Activated gamma-delta T cell treated with anti-CD3 and anti-CD28 coated beads, Interleukin-2, amount 50 U/mL, for 16 hours (primary cell): ENCODE data around the gene RAN.
"Not testable (repeated sequence)": the region's sequence is repeated elsewhere in the genome, so short reads cannot be mapped to it uniquely, and the experiment has no call there.

Source experiments
- DNase-seq: peaks from one replicate; pipeline ENCODE4 v3.0.0-alpha.2; 2020; ENCODE audit warnings: low read depth

Gene RAN

DNA sequence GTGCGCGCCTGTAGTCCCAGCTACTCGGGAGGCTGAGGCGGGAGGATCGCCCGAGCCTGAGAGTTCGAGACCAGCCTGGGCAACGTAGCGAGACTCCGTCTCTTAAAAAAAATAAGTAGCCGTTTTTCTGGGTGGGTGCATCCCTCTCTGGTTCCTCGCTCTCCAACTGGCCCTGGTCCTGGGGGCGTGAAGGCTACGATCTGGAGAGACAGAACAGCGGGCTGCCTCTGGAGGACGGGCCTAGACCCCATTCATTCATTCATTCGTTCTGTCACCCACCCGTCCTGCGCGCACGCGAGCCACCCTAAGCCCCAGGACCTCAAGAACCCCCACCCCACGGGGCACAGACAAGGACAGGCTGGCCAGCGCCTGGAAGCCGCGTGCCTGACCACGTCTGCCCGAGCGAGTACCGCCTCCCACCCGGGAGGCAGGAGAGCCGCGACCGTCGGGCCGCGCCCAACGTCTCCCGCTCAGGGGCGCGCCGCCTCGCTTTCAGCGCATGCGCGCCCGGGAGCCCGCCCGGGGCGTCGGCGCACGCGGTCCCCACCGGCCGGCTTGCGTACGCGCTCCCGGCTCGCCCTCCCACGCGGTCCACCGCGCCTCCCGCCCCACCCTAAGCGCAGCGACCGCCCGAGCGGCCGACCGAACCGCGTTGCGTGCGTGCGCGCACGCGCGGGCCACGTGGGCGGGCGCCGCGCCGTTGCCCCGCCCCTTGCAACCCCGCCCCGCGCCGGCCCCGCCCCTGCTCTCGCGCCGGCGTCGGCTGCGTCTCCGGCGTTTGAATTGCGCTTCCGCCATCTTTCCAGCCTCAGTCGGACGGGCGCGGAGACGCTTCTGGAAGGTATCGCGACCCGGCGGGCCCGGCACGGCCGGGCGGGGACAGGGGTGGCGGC lies at the start of gene RAN:
Gene RAN, plus strand, starts transcription at position 781 of the 893 bp plus-strand sequence. CDS start 528 bp downstream, outside the sequence.
- peak; percentile 88 for DNase-seq

DNA sequence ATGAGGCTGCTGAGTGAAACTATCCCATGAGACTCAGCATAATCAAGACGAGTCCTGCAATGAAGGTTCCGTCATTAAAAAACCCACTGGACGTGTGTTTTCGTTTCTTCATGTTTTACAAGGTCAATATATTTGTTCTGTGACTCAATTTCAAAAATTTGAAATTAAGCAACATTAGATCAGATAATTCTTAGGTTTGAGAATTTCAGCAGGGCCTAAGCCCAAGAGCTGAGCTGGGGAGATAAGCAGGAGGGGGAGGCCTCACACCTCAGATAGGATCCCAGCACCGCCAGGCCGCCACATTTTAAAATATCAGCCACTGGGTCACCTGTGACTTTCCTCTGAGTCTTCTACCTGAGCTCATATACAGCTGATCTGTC lies 46.1 kb upstream of the RAN start:
- no peak for DNase-seq

DNA sequence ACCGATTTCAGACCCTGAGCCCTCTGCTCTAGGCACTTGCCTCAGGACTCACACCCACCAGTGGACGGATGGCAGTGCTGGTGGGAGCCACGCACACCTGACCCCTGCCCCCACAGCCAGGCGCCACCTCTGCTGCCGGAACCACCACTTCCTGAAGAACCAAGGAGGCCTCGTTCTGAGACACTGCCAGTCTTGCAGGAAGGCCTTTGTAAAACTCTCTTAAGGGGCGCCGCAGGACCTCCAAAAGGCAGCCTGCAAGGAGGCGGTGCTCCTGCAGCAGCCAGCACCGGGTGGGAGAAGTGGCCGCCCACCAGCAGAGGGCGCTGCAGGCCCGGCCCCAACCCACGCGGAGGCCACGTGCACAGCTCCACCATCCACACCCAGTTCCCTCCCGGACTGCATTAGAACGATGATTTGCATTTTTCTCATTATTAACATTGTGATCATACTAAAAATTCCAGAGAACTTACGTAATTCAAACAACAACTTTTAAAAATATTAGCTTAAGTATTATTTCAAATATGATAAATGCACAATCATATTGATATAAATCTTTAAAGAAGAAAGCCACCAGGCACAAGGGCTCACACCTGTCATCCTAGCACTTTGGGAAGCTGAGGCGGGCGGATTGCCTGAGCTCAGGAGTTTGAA lies 45.6 kb upstream of the RAN start:
- DNase-seq = peak; percentile 58

DNA sequence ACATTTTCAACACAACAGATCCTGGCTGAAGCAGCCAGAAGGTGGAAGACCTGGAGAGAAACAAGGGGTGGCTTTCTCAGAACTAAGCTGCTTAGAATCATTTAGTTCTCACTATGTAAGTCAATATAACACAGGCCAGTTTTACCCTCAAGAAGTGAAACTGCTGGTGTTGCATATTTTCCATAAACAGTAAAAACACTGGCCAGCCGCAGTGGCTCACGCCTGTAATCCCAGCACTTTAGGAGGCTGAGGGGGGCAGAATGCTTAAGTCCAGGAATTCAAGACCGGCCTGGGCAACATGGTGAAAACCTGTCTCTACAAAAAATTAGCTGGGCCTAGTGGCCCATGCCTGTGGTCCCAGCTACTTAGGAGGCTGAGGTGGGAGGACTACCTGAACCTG lies 44.4 kb upstream of the RAN start:
- no peak for DNase-seq

DNA sequence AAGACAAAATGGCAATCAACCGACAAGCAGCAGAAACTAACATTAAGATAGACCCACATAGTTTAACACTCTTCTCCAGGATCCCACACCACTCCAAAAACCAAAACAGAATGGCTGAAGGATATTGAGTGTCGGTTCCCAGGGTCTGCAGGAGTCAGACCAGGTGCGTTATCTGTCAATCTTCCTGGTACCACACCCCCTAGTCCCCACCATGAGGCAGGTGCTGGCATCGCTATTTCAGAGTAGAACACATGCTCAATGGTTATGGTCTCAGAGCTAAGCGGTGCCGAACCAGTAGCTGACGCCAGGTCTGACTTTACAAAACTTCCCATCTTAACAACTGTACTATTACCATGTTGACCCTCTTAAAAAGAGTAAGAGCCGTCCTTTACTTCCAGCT lies 43.0 kb upstream of the RAN start:
- no peak for DNase-seq

DNA sequence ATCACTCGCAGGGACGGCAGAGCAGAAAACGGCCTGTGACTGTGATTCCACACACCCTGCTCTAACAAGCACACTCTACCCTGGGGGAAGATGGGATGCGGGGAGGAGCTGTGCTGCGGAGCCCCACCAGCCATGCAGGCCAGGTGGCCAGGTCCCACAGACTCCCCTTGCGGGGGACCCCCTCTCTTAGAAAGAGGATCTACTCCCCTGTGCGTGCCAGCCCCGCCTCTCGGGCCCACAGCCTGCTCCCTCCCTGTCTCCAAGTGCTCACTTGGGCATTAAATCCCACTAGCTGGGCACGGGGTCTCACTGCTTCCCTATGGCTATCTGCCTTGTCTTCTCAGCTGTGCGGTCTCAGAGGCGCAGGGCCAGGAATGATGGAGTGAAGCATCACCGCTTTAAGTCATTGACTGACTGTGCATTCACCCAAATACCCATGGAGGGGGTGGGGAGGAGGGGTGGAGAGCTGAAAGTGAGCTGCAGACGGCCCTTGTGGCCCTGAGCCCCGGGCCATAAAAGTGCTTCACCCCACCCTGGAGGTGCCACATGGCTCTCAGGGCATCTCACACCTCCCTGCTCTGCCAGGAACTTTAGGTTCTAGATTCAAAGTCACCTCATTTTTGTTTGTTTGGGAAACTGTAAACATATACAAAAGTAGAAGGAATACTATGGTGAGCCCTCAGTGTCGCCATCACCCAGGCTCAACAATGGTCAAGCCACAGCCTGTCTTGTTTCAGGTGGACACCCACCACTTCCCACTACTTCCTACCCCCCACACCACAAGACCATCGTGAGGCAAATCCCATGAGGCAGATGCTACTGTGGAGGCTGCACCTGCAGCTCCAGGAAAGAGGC lies 42.2 kb upstream of the RAN start:
- no peak for DNase-seq

DNA sequence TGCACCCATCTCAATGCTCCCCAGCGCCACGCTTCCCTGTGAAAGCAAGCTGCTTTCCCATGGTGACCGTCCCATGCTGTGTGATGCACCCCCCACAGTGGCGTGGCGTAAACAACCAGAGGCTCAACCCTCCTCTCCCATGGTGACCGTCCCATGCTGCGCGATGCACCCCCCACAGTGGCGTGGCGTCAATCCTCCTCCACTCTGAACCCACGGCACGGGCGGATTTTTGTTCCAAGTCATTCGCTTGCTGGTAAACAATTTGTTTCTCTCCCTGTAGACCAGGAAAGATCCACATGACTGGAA lies 41.7 kb upstream of the RAN start:
- no peak for DNase-seq

DNA sequence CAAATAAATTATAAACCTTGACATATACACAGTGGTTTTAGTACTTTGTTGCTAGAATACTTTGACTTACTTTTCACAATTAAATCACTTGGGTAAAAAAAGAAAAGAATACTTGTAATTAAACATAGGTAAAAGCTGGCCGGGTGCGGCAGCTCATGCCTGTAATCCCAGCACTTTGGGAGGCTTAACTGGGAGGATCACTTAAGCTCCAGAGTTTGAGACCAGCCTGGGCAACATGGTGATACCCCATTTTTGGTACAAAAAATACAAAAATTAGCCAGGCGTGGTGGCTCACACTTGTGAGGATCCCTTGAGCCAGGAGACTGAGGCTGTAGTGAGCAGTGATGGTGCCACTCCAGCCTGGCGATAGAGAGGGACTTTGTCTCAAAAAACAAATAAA lies 40.6 kb upstream of the RAN start:
- DNase-seq = no peak

DNA sequence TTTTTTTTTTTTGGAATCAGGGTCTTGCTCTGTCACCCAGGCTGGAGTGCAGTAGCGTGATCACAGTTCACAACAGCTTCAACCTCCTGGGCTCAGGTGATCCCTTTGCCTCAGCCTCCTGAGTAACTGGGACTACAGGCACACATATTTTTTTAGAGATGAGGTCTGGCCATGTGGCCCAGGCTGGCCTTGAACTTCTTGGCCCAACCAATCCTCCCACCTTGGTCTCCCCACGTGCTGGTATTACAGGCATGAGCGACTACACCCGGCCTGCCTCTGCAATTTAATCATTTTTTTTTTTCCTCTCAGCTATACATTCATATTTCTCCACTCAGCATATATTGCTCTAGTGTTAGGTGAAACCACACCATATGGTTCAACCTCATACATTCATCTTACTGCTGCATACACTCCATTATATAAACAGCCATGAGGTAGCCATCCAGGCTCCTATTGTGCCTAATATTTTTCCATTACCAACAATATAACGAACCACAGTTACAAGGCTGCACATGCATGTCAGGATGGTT lies 39.9 kb upstream of the RAN start:
- DNase-seq = no peak

DNA sequence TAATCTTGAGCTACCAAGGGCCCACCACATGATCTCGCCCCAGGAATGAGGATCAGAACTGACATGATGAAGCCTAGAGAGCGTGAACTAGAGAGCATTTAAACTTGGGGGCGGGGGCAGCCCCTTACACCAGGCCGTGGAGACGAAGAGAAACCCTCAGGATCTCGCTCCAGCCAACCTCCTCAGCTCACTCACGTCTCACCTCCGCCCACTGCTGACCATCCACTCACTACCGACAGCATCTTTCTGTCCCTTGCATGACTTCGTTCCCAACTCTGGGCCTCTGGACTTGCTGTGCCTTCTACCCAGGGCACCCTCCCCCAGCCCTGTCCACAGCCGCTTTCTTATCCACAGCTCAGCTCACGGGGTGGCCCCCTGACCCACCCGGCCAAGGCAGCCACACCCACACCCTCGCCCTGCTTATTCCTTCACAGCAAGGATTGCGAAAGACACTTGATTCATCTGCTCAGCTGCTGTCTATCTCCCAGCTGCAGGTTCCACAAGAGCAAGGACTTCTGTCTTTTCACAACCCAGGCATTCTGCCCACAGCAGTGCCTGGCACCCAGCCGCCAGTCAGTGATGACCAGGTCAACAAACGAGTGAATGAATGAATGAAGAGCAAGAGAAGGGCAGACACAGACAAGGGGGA lies 39.2 kb upstream of the RAN start:
- DNase-seq = no peak

DNA sequence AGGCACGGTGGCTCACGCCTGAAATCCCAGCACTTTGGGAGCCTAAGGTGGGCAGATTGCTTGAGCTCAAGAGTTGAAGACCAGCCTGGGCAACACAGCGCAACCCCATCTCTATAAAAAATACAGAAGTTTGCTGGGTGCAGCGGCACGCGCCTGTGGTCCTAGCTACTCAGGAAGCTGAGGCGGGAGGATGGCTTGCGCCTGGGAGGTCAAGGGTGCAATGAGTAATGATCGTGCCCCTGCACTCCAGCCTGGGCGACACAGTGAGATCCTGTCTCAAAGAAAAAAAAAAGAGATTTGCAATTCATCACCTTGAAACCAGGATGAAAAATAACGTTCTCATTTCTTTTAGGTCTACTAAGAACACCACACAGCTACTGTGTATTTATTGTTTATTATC lies 36.9 kb upstream of the RAN start:
- DNase-seq = no peak

DNA sequence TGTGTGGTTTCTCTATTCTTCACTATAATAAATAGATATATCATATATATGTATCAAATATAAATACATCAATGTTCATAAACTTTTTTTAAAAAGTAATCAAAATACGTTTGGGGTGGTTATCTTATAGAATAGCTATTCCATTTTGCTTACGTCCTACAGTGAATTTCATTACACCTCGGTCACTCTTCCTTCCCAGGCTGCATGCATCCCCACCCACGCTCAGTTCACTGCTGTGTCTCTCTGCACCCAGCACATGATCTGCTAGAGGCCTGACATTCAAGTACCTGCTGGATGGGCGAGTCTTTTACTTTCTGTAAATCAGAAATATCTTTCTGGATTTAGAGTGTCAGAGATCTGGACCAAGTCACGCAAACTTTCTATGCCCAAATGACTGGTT lies 36.4 kb upstream of the RAN start:
- no peak for DNase-seq

DNA sequence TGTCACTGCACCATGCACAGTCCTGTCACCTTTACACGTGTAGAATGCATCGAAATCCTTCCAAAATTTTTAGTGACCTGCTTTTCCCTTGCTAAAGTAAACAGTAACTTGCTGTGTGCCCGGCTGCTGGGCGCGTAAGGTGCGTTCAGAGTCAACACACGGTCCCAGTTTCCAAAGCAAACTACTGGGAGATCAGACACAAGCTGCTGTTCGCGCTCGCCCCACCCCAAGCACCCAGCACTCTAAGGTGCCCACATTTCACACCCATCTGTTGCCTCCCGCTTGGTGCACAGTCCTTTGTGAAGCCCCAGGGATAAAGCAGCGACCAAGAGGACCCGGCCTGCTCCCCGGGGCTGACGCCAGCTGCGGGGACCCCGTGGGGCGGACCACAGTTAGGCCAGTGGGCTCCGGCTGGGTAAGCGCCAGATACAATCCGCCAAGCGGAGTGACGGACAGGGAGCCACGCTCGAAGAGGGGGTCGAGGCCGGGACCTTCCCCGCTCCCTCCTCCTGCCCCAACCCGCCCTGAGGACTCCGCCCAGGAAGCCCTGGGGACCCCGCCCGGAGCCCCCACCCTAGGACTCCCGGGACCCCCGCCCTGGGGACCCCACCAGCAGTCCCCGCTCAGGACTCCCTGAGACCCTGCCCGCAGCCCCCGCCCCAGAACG lies 33.4 kb upstream of the RAN start:
- DNase-seq = no peak

DNA sequence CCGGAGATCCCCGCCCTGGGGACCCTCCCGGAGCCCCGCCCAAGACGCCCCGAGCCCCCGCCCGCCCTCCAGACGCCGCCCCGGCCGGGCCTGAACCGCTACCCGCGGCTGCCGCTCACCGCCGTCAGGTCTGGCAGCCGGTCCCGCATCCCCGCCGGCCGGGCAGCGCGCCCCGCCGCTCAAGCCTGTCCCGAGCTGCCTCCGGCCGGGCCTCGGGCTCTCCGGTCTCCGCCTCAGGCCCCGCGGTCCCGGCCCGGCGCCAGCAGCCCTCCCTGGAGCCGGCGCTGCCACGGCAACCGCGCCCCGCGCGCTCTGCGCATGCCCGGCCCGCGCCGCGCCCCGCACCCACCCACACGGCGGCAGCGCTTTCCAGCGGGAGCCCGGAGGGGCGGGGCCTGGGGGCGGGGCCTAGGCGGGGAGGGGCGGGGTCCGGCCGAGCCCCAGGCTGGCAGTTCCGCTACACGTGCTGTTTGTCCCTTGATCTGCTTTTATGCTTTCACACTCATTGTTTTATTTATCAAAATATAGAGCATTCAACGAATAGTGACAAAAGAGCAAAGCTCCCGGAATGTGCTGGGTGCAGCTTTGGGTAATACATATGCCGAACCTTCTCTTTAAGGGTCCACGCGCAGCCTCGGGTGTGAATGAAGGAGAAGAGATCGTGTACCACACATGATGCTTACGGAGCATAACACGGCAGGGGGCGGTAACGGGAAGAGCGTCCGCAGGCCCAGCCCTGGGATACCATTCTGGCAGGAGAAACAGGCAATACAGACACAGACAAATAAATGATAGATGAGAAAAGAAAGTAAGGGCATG lies 32.7 kb upstream of the RAN start, which contains the start of gene STX2:
Gene STX2, minus strand, starts transcription at position 300 of the 819 bp plus-strand sequence. Its CDS starts 151 bp downstream, at position 149.
- DNase-seq = peak; percentile 83

DNA sequence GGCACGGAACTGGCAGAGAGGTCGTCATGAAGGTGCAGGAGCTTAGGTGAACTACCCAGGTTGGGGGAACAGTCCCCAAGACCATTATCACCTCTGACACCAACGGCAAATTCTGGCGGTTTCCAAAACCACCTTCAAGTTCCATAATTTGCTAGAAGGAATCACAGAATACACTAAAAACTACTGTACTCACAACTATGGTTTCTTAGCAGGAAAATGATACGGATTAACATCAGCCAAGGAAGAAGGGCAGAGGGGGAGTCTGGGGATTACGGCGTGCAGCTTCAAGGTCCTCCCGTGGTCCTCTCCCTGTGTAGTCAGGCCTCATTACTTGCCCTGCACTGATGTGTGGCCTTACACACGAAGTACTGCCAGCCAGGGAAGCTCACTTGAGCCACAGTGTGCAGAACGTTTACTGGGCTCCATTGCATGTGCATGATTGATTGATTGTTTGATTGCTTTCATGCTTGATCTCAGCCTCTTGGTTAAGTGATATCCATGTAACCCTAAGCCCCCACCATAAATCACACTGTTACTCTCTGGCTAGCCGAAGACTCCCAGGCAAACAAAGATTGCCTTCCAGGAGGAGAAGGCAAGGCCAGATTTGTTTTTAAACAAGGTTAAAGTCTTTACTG lies 32.0 kb upstream of the RAN start:
- no peak for DNase-seq

DNA sequence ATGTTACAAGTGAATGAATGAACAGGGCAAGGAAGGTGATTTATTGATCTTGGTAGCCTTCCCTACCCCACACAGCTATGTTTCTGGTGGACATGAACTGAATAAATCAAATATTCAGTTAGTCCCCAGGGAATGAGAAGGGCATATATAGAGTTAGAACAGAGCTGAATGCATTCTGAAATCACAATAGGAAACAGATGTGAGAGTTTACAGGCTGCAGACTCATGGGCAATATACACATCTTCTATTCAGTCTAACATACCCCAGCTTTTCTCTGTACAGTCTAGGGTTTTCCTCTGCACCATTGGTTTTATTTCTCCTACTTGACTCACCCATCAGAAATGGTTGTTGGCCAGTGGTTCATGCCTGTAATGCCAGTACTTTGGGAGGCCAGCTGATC lies 25.5 kb upstream of the RAN start:
- no peak for DNase-seq

DNA sequence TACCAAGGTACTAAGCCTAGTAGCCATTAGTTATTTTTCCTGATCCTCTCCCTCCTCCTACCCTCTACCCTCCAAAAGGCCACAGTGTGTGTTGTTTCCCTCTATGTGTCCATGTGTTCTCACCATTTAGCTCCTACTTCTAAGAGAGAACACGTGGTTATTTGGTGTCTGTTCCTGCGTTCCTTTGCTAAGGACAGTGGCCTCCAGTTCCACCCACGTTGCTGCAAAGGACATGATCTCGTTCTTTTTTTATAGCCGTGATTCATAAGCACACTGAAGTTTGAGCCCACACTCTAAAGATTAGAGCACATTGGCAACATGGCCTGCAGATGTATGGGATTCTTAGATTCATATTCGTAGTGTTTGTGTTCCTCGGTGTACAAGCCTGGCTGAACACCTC lies 24.8 kb upstream of the RAN start:
- no peak for DNase-seq

DNA sequence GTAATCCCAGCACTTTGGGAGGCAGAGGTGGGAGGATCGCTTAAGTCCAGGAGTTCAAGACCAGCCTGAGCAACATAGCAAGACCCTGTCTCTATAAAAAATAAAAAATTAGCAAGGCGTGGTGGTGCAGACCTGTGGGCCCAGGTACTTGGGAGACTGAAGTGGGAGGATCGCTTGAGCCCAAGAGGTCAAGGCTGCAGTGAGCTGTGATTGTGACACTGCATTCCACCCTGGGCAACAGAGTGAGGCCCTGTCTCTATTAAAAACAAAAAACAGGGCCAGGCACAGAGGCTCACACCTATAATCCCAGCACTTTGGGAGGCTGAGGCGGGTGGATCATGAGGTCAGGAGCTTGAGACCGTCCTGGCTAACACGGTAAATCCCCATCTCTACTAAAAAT lies 23.8 kb upstream of the RAN start:
- not testable (repeated sequence) for DNase-seq

DNA sequence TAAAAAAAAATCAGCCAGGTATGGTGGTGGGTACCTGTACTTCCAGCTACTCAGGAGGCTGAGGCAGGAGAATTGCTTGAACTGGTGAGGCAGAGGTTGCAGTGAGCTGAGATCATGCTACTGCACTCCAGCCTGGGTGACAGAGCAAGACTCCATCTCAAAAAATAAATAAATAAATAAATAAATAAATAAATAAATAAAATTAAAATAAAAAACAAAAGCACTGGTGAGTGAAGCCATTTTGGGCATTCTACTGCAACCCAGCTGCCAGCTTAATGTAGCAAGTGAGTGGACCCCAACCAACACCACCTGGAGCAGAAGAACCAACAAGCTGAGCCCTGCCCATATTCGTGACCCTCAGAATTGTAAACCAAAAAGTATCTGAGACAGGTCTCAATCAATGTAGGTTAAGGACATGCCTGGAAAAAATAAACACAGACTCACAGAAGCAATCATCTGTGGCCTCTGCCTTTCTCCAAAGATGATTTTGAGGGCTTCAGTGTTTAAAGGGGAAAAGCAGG lies 23.0 kb upstream of the RAN start:
- not testable (repeated sequence) for DNase-seq
